Esophagus muscularis mucosa (tissue), 4 donors: ENCODE data around the gene CATSPER4. TPM values are rescaled to one million over a fixed set of nuclear protein-coding genes. Genes with fewer than 3 reads are reported as not detected.

ENCODE experiments used
- DNase-seq: peaks from one replicate; pipeline ENCODE4 v3.0.0-alpha.2; 2017; ENCODE audit errors: extremely low spot score
- H3K27ac ChIP-seq, 4 donors: fragments of 200-600 bp; sonication (generic); replicated peaks in 1 of 4; 1 replicate in 3 of 4; 2 replicates in 1 of 4; pipeline ENCODE4 v1.5.1; 2016 to 2019; ENCODE audit warnings: mild to moderate bottlenecking in 1 of 4
- H3K27me3 ChIP-seq, 4 donors: fragments of 200-600 bp; sonication (generic); one replicate each; pipeline versions ENCODE4 v1.5.1 to v1.6.0; 2016 to 2019
- H3K36me3 ChIP-seq, 4 donors: fragments of 200-600 bp; sonication (generic); one replicate each; pipeline ENCODE4 v1.5.1; 2016 to 2019
- H3K4me1 ChIP-seq, 4 donors: fragments of 200-600 bp; sonication (generic); one replicate each; pipeline ENCODE4 v1.5.1; 2016 to 2019
- H3K4me3 ChIP-seq, 4 donors: fragments of 200-600 bp; sonication (generic); 1 replicate in 2 of 4; 2 replicates in 2 of 4; pipeline ENCODE4 v1.5.1; 2016 to 2019; ENCODE audit warnings: mild to moderate bottlenecking in 4 of 4, moderate library complexity in 1 of 4
- H3K9me3 ChIP-seq, 4 donors: fragments of 200-600 bp; sonication (generic); 1 replicate in 3 of 4; 2 replicates in 1 of 4; pipeline ENCODE4 v1.5.1; 2016 to 2019
- EP300 ChIP-seq: sonication (generic); formaldehyde crosslinking; IDR thresholded peaks from one replicate; pipeline ENCODE4 v1.6.1; 2017; ENCODE audit warnings: antibody characterized with exemption
- POLR2A ChIP-seq: fragments of 450-650 bp; IDR thresholded peaks from one replicate; pipeline ENCODE4 v1.6.1; 2017; ENCODE audit warnings: antibody characterized with exemption, moderate library complexity, mild to moderate bottlenecking, low read depth
- POLR2AphosphoS5 ChIP-seq, 2 donors: sonication (generic); formaldehyde crosslinking; IDR thresholded peaks; one replicate each; pipeline ENCODE4 v1.6.1; 2017; ENCODE audit warnings: antibody characterized with exemption in 2 of 2
- WGBS: methylation state at CpG from one replicate; pipeline ENCODE4 v1.1.5; 2018; 5-methylcytosine and 5-hydroxymethylcytosine counted together
- intact Hi-C: fragments of 100-400 bp; cut with DNase I; formaldehyde crosslinking; loops from one replicate; pipeline ENCODE4 v1.15.1; 2023
- total RNA-seq, 4 donors: library from RNA; depleted of rRNA; stranded (reverse); fragments of >200 nt; gene quantifications; one replicate each; pipeline versions ENCODE4 v1.1.0 to v1.2.1, GENCODE V29; 2016
- TF ChIP-seq, protein P1 (sequence below), 3 experiments: fragments of 200-600 bp in 2 of 3; fragments of 450-650 bp in 1 of 3; sonication (generic) in 2 of 3; IDR thresholded peaks; one replicate each; pipeline ENCODE4 v1.5.1; 2017 to 2019; ENCODE audit warnings: antibody characterized with exemption in 3 of 3, mild to moderate bottlenecking in 2 of 3, moderate library complexity in 1 of 3

Gene CATSPER4
- total RNA-seq, 4 donors from 2014 or later: not detected

DNA sequence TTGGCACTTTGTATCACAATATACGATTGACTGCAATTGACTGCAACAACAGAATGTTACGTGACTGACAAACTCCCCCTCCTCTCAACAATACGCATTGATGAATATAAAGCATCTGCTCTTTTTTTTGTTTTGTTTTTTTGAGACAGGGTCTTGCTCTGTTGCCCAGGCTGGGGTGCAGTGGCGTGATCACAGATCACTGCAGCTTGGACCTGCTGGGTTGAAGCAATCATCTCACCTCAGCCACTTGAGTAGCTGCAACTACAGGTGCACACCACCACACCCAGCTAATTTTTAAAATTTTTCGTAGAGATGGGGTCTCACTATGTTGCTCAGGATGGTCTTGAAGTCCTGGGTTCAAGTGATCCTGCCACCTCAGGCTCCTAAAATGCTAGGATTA is 22.3 kb downstream of the CATSPER4 start:
- Histone ChIP-seq H3K4me3 (no peak overlapping the region), H3K4me1 (no peaks in the 10 kb centered on the region), H3K27ac (no peak overlapping the region), H3K36me3 (no peaks in the 10 kb centered on the region), H3K27me3 (peaks cover 0 to under 1% (median 0%) of the 10 kb centered on the region in 4 donors), H3K9me3 (no peaks in the 10 kb centered on the region)
- TF ChIP-seq POLR2A (no peak), EP300 (no peak), POLR2AphosphoS5 (IDR thresholded peaks at IDR 0.05) (no peak)
- TF ChIP-seq, protein P1, sequence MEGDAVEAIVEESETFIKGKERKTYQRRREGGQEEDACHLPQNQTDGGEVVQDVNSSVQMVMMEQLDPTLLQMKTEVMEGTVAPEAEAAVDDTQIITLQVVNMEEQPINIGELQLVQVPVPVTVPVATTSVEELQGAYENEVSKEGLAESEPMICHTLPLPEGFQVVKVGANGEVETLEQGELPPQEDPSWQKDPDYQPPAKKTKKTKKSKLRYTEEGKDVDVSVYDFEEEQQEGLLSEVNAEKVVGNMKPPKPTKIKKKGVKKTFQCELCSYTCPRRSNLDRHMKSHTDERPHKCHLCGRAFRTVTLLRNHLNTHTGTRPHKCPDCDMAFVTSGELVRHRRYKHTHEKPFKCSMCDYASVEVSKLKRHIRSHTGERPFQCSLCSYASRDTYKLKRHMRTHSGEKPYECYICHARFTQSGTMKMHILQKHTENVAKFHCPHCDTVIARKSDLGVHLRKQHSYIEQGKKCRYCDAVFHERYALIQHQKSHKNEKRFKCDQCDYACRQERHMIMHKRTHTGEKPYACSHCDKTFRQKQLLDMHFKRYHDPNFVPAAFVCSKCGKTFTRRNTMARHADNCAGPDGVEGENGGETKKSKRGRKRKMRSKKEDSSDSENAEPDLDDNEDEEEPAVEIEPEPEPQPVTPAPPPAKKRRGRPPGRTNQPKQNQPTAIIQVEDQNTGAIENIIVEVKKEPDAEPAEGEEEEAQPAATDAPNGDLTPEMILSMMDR (IDR thresholded peaks at IDR 0.05): no peak
- intact Hi-C loops: no loop called here
- DNase-seq: no peak
- WGBS: 90% methylated on average over 5 of the region's 5 CpGs

DNA sequence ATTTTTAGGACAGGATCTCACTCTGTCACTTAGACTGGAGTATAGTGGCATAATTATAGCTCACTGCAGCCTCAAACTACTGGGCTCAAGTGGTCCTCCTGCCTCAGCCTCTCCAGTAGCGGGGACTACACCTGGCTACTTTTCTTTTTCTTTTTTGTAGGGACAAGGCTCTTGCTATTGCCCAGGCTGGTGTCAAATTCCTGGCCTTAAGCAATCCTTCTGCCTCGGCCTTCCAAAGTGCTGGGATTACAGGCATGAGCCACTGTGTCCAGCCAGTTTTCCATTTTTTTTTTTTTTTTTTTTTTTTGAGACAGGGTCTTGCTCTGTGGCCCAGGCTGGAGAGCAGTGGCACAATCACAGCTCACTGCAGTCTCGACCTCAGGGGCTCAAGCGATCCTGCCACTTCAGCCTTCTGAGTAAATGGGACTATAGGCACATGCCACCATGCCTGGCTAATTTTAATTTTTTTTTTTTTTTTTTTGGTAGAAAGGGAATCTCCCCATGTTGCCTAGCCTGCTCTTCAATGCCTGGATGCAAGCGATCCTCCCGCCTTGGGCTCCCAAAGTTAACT is 23.0 kb downstream of the CATSPER4 start:
- no peaks in the 10 kb centered on the region for H3K4me1 ChIP-seq

DNA sequence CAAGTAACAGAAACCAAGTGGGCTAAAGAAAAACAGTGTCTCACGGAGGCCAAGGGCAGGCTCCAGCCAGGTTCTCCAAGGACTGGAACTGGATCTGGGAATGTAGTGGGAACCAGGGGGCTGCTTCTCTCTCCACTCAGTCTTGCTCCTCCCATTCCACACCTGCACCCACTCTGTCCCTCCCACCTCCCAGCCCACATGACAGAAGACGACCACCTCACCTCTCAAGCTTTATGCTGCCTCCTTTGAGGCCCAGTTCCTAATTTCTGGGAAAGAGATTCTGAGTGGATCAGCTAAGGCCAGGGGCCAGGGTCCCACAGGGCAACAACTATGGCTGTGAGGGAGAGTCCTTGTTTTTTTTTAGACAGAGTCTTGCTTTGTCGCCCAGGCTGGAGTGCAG is 24.8 kb downstream of the CATSPER4 start:
- intact Hi-C loops: no loop called here
- 63% methylated on average over 3 of the region's 3 CpGs for WGBS
- TF ChIP-seq POLR2A (no peak), POLR2AphosphoS5 (IDR thresholded peaks at IDR 0.05) (no peak), EP300 (no peak)
- TF ChIP-seq, protein P1 (IDR thresholded peaks at IDR 0.05): no peak
- no peak for DNase-seq
- Histone ChIP-seq H3K4me3 (no peak overlapping the region), H3K4me1 (no peaks in the 10 kb centered on the region), H3K27ac (no peak overlapping the region), H3K27me3 (peaks cover 0 to 18% (median 0%) of the 10 kb centered on the region in 4 donors), H3K9me3 (no peaks in the 10 kb centered on the region), H3K36me3 (no peaks in the 10 kb centered on the region)

More for the DNA sequence above, 23.0 kb downstream of the CATSPER4 start:
- WGBS: 82% methylated on average over 6 of the region's 6 CpGs
- intact Hi-C loops: no loop called here
- H3K36me3 ChIP-seq: no peaks in the 10 kb centered on the region
- no peak for DNase-seq
- no peak overlapping the region for H3K4me3 ChIP-seq
- TF ChIP-seq POLR2A (no peak), EP300 (no peak), POLR2AphosphoS5 (IDR thresholded peaks at IDR 0.05) (no peak)
- TF ChIP-seq, protein P1 (IDR thresholded peaks at IDR 0.05): no peak
- H3K27me3 ChIP-seq: peaks cover 0 to 7% (median 0%) of the 10 kb centered on the region in 4 donors
- no peaks in the 10 kb centered on the region for H3K9me3 ChIP-seq
- no peak overlapping the region for H3K27ac ChIP-seq

DNA sequence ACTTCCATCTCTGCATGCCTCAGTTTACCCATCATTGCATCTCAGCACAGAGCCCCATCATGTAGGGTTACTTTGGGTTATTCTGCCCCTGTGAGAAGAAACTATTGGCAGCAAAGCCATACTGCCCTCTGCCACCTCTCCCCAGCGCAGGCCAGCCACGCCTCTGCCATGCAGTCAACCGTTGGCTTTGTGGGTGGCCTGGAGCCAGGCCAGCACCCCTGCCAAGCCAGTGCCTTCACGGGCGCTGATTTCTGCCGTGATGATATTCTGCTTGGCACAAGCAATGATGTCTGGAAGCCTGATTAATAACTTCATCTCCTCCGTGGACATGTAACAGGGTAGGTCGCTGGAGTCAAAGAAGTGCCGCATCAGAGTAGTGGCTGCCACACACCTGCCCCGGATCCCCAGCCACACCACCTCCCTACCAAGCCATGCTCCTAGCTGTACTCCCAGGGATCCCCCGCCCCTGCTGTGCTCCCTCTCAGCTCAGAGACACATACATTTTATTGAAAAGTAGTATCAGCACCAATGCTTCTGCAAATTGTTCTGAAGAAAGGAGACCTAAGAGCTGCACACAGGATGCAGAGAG is 28.6 kb downstream of the CATSPER4 start:
- no peaks in the 10 kb centered on the region for H3K36me3 ChIP-seq
- H3K27me3 ChIP-seq: peaks cover 0 to 40% (median 0%) of the 10 kb centered on the region in 4 donors
- intact Hi-C loops: no loop called here
- no peaks in the 10 kb centered on the region for H3K4me1 ChIP-seq
- no peaks in the 10 kb centered on the region for H3K9me3 ChIP-seq
- 69% methylated on average over 11 of the region's 11 CpGs for WGBS
- no peak overlapping the region for H3K4me3 ChIP-seq
- H3K27ac ChIP-seq: no peak overlapping the region
- TF ChIP-seq, protein P1 (IDR thresholded peaks at IDR 0.05): no peak
- TF ChIP-seq POLR2AphosphoS5 (IDR thresholded peaks at IDR 0.05) (no peak), EP300 (no peak), POLR2A (no peak)
- DNase-seq: no peak
